GM18909 (cell line): ENCODE results near the gene PFKL.
"Not testable (repeated sequence)": the region's sequence is repeated elsewhere in the genome, so short reads cannot be mapped to it uniquely, and the experiment has no call there.

Source experiments
- ATAC-seq: cut with Tn5 transposase; IDR thresholded peaks from one replicate; pipeline ENCODE4 v1.9.1; 2021; ENCODE audit warnings: mild to moderate bottlenecking; ENCODE audit not compliant: unreplicated experiment, poor library complexity

PFKL gene

GRCh38 chr21:44293551-44294231 lies 6.2 kb upstream of the PFKL start:
- ATAC-seq: no peak

GRCh38 chr21:44294391-44295162 lies 5.3 kb upstream of the PFKL start:
- no peak for ATAC-seq

GRCh38 chr21:44295163-44295573 lies 4.7 kb upstream of the PFKL start:
- no peak for ATAC-seq

- ATAC-seq: no peak
Measured at GRCh38 chr21:44295646-44296045, 4.2 kb upstream of the PFKL start.

- no peak for ATAC-seq
Measured at GRCh38 chr21:44296103-44296519, 3.7 kb upstream of the PFKL start.

DNA sequence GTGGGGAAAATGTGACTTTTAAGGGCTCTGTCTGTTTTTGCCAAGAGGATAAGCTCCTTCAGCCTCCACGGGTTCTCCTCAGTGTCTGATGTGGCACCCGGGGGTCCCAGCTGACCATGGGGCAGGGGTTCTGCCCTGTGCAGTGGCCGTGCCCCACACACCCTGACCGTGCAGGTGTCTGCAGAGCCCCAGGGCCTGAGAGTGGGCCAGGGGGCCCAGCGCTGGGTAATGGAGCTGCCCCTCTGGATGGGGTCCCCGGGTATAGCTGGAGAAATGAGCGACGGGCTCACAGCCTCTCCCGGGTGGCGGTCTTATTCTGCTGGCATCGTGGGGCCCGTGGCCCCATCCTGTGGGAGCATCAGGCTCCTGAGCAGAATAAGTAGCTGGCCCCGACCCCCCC lies 2.9 kb upstream of the PFKL start:
- no peak for ATAC-seq

- ATAC-seq: peak; percentile 30
Measured at GRCh38 chr21:44297525-44298290, 2.1 kb upstream of the PFKL start.

DNA sequence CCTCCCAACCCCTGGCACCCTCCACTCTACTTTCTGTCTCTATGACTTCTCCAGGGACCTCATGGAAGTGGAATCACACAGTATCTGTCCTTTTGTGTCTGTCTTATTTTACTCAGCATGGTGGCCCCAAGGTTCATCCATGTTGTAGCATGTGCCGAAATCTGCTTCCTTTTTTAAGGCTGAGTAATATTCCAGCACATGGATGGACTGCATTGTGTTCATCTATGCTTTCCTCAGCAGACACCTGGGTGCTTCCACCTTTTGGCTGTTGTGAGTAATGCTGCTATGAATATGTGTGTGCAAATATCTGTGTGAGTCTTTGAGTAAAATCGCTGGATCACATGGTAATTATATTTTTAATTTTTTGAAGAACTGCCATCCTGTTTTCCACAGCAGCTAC lies 1.6 kb upstream of the PFKL start:
- ATAC-seq: no peak

DNA sequence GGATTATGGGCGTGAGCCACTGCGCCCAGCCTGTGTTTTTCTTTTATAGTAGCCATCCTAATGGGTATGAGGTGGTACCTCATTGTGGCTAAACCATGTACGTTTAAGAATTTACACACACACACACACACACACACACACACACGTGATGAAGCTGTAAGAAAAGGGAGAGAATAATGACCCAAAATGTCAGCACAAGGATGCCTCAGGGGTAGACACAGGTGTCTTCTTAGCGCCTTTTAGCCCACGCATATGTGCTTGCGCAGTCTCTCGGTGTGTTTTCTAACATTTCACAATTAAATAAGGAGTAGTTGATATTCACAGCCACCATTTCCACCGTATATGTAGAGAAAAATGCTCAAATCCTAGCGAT lies 782 bp upstream of the PFKL start:
- ATAC-seq: no peak

DNA sequence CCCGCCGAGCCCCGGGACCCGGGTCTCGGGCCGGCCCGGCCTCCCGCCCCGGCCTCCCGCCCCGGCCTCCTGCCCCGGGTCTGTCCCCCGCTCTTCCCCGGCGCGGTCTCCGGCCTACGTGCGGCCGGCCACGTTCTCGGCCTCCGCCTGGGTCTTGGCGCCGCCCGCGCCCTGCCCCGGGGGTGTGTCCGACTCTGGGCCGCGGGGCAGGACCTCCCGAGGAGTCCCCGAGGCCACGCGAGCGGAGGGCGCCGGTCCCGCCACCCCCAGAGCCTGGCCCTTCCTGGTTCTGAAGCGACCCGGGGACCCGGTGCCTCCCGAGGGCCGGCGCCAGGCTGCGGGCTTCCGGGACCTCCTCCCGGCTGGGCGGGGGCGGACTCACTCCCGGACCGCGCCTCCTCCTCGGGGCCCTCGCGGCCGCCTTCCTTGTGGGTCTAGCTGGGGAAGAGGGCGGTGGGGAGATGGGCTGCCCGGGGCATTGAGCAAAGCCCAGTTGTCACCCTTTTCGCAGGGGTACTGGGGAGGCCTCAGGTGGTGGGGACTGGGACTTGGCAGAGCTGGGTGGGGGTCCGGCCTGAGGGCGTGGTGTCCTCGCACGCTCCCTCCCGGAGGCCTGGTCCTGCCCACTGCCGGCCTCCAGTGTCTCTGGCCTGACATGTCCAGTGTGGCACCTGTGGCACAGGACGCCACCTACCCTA lies 558 bp downstream of the PFKL start:
- peak; percentile 34 for ATAC-seq

GRCh38 chr21:44301141-44301540 lies 1.3 kb downstream of the PFKL start:
- ATAC-seq: no peak

- ATAC-seq: no peak
Measured at GRCh38 chr21:44301961-44302406, 2.1 kb downstream of the PFKL start.

- not testable (repeated sequence) for ATAC-seq
Measured at GRCh38 chr21:44302573-44303401, 2.9 kb downstream of the PFKL start.

DNA sequence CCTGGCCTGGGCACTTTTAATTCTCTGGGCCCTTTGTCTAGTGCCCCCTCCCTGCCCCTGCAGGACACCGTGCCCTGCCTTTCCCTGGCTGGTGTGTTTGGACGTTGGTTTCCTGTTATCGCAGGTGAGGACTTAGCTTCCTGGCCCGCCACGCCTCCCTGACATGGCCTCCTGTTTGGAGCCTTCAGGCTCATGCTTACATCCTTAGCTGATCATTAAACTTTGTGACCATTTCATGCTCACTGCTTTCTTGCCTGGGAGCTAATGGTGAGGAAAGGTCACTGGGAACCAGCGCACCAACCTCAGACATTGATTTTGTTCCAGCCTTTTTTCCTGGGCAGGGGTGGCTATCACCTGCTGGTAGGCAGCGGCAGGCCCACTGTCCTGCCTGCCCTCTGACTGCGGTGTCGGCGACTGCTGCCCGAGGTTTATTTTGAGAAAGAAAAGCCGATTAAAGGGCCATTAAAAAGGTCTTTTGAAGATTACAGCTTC lies 3.7 kb downstream of the PFKL start:
- no peak for ATAC-seq

GRCh38 chr21:44304011-44304616 lies 4.3 kb downstream of the PFKL start:
- no peak for ATAC-seq

GRCh38 chr21:44304877-44305293 lies 5.0 kb downstream of the PFKL start:
- no peak for ATAC-seq

- ATAC-seq: no peak
Measured at GRCh38 chr21:44305691-44306090, 5.8 kb downstream of the PFKL start.

- ATAC-seq: no peak
Measured at GRCh38 chr21:44306936-44307704, 7.3 kb downstream of the PFKL start.
